Activated T-cell treated with anti-CD3 and anti-CD28 coated beads for 1 hour (primary cell): Measurements from ENCODE around the gene GPRC5A.
A peak's percentile ranks its signal among the peaks of the same experiment; 100 is the strongest.
"Not testable (repeated sequence)": the region's sequence is repeated elsewhere in the genome, so short reads cannot be mapped to it uniquely, and the experiment has no call there.

Experiments
- DNase-seq: peaks from one replicate; pipeline ENCODE4 v3.0.0-alpha.2; 2020; ENCODE audit warnings: low read depth

GPRC5A gene, protein sequence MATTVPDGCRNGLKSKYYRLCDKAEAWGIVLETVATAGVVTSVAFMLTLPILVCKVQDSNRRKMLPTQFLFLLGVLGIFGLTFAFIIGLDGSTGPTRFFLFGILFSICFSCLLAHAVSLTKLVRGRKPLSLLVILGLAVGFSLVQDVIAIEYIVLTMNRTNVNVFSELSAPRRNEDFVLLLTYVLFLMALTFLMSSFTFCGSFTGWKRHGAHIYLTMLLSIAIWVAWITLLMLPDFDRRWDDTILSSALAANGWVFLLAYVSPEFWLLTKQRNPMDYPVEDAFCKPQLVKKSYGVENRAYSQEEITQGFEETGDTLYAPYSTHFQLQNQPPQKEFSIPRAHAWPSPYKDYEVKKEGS

DNA sequence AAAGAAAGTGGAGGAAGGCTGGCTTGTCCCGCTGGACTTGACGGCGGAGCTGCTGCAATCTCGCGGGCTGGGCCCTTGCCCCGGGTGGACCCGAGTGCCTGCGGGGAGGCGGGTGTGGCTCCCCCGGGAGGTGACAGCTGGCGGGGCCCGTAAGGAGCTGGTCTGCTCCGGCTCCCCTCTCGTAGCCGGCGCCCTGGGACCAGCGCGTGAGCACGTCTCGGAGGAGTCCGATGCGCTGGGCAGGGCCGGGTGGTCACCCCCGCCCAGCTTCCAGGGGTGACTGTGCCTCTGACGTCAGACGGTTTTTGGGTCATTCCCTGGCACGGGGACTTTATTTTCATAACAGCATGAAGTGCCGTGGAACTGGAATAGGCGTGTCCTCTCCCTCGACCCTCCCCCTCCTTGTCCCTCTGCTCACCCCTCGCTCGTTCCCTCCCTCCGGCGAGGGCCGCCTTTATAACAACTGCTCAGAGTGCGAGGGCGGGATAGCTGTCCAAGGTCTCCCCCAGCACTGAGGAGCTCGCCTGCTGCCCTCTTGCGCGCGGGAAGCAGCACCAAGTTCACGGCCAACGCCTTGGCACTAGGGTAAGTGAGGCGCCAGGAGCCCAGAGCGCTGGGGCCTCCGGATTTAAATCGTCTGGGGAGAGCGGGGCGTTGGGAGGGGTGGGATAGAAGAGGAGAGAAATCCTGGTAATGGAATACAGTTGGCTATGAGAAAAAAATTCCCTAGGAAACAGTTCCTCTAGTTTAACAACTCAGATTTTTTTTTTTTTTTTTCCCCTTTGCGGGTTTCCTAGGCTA is at the start of gene GPRC5A:
GPRC5A (plus strand) TSS at position 483 of the 801 bp plus-strand sequence. CDS start 16,688 bp downstream, outside the sequence.
- peak; percentile 10 for DNase-seq

DNA sequence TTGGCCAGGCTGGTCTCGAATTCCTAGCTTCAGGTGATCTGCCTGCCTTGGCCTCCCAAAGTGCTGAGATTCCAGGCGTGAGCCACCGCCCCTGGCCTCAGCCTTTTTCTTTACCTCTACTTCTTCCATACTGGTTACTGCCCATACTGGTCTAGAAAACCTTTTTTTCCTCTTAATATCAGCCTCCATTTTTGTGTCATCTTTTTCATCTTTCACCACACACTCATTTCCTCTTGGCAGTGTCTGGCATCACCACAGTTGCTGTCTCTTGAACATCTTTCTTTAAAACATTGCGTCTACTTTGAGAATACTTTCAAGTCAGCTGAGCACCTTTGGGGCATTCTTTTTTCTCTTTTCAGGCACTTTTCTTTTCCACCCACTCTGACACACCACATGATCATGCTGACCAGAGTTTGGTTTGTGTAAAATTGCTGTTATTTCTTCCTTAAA is 45.5 kb upstream of the GPRC5A start:
- DNase-seq: no peak

DNA sequence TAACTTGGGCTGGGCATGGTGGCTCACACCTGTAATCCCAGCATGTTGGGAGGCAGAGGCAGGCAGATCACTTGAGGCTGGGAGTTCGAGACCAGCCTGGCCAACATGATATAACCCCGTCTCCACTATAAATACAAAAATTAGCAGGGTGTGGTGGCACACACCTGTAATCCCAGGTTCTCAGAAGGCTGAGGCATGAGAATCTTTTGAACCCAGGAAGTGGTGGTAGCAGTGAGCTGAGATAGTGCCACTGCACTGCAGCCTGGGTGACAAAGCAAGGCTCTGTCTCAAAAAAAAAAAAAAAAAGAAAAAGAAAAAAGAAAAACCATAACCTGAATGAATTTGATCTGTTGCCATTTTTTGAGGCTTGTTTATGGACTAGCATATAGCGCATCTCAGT is 44.6 kb upstream of the GPRC5A start:
- not testable (repeated sequence) for DNase-seq

DNA sequence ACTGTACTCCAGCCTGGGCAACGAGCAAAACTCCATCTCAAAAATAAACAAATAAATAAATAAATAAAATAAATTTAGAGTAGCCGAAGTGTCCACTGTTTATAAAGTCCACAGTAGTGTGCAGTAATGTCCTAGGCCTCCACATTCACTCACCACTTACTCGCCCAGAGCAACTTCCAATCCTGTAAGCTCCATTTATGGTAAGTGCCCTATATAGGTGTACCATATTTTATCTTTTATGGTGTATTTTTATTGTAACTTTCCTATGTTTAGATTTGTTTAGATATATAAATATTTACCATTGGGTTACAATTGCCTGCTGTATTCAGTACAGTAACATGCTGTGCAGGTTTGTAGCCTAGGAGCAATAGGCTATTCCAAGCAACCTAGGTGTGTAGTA is 37.9 kb upstream of the GPRC5A start:
- no peak for DNase-seq

DNA sequence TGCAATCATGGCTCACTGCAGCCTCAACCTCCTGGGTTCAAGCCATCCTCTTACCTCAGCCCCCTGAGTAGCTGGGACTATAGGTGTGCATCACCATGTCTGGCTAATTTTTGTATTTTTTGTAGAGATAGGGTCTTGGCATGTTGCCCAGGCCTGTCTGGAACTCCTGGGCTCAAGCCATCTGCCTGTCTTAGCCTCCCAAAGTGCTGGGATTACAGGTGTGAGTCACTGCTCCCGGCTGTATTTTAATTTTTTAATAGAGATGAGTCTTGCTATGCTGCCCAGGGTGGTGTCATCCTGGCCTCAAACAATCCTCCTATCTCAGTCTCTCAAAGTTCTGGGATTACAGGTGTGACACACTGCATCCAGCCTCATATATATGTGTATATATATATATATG is 31.7 kb upstream of the GPRC5A start:
- no peak for DNase-seq

DNA sequence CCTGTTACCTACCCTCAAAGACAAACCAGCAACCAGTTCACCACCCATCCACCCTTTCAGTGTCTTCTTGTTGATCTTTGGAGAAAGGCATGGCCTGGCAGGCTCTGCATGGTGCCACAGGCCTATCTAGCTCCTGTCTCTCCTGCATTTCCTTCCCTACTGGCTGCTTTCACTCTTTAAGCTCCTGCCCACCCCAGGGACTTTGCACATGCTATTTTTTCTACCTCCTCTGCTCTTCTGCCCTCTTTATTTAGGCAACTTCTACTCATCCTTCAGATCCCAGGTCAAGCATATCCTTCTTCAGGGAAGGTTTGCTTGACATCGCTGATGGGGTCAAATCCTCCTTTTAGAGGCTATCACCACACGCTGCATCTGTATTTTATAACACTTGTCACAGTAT is 27.1 kb upstream of the GPRC5A start:
- DNase-seq: no peak

DNA sequence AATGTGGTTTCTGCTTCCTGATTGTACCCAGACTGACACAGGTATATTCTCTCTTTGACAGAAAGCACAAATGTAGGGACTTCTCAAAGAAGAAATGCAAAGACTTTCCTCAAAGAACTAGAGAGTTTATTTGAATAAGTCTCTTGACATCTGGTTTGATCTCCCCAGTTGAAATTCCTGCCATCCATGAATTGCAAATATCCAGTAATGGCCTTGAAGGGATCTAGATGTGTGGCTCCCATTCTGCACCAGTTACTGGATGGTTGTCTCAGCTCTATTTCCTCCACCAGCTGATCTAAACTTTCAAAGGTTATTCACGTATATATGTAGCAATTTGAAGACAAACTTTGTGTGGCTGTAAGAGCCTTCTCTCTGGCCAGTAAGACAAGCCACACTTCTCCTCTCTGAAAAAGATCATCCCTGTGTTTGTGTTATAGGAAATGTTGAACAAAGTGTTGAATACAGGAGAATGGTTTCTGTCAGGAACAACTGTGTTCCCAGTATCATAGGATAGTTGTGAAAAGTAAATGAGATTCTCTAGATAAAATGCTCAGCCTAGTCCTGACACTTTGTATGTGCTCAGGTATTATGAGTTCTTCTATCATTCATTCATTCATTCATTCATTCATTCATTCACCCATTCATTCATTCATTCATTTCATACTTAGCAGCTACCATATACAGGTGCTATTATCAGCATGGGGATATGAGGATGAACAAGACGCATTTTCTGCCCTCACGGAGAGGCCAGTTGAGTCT is 22.7 kb upstream of the GPRC5A start:
- no peak for DNase-seq

DNA sequence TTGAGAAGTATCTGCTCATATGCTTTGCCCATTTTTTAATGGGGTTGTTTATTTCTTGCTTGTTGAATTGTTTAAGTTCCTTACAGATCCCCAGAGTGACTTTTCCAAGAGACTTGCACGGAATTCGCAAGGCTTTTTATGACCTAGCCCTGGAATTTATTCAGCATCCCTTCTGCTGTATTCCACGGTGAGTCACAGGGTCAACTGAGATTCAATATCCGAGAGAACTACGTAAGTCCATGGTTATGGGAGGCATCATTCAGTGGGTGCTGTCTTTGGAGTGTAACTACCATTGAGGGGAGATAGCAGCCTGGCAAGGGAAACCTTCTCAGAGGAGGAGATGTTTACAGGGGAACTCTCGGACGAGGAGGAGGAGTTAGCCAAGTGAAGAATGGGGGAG is 20.9 kb upstream of the GPRC5A start:
- DNase-seq: no peak

DNA sequence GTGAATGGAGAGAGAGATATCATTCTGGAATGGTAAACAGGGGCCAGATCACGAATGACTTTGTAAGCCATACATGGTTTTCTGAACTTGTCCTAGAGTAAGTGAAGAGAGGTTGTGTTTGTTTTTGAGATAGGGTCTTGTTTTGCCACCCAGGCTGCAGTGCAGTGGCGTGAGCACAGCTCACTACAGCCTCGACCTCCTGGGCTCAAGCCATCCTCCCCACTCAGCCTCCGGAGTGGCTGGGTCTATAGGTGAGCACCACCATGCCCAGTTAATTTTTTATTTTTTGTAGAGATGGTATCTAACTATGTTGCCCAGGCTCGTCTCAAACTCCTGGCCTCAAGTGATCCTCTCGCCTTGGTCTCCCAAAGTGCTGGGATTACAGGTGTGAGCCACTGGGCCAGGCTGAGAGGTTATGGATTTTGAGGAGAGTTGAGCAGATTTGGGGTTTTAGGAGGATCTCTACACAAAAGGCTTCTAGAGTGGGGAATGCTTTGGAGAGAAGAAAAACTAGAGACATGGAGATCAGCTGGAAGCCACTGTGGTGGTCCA is 19.7 kb upstream of the GPRC5A start:
- no peak for DNase-seq

DNA sequence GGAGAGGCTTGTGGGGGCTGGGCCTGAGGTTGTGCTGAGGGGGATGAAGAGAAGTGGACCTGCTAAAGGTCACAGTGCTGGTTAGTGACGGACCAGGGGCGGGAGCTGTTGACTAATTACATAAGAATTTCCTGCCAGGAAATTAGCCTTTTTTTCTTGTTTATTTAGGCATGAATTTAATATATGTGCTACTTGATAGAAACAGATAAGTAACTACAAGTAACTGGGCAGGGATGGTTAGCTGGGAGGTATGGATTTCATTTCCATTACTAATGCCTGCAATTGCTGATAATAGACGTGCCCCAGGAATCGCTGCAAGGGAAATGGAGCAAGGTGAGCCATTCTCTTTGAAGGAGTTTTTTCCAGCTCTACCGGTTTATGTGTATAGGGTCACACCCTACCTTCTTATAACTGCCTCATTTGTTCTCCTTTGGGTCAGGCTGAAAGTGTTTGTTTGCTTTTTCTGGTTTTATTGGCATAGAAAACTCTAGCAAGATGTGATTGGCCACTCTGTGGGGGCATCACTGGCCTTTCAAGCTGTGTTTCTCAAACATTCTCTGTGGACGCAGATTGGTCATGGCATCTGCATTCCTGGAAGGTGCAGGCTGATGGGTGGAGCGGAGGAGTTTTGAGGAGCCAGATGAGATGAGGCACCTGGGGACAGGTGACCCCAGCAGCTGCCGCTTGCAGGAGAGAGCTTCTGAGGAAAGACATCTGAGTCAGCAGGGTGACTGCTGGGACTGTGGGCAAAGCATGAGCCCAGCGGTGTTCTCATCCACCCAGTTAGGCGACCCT is 19.0 kb upstream of the GPRC5A start:
- no peak for DNase-seq

DNA sequence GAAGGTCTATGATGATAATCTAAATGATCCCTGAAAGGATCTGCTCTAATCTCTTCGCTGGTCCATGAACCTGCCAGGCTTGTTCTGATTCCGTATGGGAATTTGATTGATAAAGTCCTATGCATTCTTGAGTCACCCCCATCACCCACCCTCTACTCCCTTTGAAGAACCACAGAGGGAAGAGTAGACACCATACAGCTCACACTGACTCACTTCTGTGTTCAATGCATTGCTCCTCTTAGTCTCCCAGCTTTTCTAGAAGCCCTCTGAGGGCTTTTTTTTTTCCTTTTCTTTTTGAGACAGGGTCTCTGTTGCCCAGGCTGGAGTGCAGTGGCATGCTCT is 18.5 kb upstream of the GPRC5A start:
- no peak for DNase-seq

DNA sequence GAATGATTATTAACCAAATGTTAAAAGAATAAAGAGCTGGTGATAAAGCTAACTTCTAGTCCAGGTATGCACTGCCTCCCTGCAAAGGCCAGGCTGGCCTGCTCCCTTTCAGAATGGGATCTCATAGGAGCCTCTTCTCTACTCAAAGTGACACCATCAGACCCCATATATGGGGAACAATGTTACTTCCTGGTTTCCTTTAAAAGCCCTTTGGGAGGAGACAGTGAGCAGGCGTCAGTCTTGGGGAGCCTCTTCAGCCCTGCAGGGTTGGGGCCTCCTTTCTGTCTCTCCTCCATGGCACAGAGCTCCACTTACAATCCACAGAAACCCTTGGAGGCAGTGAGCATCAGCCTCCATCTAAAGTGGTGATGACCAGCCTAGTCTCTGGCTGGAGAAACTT is 17.3 kb upstream of the GPRC5A start:
- no peak for DNase-seq

DNA sequence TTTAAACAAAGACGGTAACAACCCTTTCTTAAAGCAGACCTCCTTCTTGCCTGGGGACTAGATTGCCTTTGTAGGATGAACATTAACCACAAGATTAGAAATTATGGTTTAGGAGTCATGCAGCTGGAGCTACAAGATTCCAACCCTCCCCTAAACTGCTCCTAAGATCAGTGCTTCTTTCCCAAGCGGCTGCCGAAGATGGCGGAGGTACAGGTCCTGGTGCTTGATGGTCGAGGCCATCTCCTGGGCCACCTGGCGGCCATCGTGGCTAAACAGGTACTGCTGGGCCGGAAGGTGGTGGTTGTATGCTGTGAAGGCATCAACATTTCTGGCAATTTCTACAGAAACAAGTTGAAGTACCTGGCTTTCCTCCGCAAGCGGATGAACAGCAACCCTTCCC is 16.1 kb upstream of the GPRC5A start:
- not testable (repeated sequence) for DNase-seq

DNA sequence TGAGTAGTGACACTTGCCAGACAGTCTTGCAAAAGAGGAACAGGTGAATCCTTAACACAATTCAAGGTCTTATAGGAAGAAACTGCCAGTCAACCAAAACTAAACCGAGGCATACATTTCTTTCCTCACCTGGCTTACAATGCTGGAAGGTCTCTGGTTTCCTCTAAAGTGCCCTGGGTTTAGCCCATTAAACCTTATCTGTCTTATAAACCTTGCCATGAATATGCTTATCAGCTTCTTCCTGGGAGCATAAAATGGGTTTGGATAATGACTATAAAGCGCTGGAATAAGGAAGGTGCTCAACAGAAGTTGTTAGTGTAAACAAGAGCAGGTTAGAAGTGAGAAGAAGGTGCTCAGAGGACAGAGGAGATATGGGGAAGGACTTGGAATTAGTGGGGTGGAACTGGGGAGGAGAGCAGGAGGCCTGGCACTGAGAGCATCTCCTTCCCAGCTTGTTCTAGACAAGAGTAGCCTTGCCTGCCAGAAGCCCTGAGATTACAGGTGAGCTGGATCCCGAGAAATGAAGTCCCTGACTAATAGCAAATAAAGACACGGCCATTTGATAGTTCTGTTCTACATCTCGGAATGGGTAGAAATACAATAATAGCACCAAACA is 14.1 kb upstream of the GPRC5A start:
- DNase-seq: no peak

DNA sequence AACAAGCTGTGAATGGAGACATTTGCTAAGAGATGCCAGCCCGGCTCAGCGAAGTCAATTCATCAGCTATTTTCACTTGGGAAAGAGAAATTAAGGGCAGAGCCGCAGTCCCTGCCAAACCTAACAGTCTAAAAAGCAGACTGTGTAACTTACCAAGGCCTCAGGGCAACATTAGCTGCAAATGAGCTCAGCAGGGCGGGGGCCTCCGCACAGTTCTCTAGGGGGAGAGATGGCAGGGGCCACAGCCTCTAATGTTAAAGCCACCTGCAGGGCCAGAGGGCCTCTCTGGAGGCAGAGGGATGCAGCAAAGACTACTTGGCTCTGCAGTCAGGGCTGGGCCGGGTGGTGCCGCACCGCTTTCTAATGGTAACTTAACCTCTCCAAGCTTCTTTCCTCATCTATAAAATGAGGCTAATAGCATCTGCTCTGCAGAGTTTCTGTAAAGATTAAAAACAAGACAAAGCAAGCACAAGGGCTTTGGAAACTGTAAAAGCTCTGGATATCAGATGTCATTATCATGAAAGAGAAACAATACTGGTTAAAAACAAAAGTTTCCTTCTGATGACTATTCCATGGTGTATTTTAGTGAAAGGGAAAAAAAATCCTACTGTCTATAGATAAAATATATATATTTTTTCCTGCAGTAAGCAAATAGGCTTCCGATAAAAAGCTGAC is 13.4 kb upstream of the GPRC5A start:
- DNase-seq: no peak

DNA sequence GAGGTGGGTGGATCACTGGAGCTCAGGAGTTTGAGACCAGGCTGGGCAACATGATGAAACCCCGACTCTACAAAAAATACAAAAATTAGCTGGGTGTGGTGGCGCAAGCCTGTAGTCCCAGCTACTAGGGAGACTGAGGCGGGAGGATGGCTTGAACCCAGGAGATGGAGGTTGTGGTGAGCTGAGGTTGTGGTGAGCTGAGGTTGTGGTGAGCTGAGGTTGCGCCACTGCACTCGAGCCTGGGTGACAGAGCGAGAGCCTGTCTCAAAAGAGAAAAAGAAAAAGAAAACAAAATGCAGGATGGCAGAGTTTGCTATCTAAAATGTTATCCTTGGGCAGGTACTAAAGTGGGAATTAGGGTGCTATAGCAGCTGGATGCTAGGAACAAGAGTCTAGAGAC is 10.8 kb upstream of the GPRC5A start:
- no peak for DNase-seq

DNA sequence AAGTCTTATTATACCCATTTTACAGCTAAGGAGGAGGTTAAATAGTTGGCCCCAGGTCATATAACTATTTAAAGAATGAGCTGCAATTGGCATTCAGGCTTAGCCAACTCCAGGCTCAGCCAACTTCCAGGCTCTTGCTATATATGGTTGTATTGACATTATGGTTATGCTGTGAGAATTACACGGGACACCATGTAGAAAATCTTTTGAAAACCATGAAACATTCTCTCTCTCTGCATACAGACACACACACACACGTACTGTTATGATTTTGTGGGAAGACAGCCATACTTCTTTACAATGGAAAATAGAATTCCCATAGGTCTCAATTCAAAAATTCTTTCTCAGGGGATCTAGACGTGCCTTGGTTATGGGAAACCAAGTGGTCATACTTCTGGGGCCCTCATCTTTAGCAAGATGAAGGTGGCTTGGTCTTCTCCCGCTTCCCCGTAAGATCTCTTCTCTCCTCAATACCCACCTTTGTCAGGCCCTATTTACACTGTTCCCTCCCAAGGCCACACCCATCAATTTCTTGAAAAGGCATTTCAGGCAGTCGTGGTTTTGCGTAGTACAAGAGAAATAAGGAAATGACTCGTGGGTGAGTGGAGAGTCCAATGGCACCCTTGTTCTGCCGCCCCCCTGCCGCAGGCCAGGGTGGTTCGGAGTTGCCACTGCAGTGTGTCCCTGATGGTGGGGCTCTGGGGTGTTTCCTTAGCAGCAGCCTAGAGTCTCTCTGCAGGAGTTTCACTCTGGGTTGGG is 10.0 kb upstream of the GPRC5A start:
- DNase-seq: no peak

DNA sequence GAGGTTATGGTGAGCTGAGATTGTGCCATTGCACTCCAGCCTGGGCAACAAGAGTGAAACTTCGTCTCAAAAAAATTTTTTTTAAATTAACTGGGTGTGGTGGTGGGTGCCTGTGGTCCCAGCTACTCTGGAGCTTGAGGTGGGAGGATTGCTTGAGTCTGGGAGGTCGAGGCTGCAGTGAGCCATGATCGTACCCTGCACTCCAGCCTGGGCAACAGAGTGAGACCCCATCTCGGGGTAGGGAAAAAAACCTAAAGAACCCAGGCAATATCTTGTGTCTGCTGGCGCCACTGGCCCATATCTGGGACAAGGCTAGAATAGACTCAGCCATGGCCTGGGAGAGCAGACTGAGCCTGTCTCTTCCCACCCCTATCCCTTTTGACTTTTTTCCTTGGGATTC is 9.1 kb upstream of the GPRC5A start:
- no peak for DNase-seq

DNA sequence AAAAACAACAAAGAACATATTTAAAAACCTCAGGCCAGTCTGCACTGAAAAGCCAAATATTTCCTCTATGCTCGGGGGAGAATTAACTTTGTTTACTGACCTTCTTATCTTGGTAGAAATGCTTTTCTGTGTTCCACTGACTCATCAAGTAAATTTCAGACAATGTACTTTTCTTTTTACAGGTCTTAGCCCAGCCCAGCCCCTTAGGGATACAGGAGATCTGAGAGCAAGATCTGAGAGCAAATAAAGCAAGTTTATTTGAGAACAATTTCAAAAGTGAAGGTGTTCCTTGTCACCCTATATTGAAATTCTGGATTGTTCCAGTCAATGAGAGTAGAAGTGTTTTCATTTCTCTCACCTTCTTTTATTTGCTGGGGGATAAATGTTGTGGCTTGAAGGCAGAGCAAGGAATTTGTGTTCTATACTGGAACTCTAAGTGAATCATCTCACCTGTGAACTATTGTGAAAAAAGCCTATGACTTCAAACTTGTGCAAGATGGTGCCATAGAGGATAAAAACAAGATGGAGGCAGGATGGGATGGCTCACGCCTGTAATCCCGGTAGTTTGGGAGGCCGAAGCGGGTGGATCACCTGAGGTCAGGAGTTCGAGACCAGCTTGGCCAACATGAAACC is 7.9 kb upstream of the GPRC5A start:
- DNase-seq: no peak
